Suprapubic skin (tissue), 4 donors: Measurements from ENCODE around the gene GULP1. TPM values are rescaled to one million over a fixed set of nuclear protein-coding genes. Genes with fewer than 3 reads are reported as not detected.

Source experiments
- DNase-seq, 2 donors: peaks; one replicate each; pipeline ENCODE4 v3.0.0-alpha.2; 2019; ENCODE audit warnings: low spot score in 2 of 2
- H3K27ac ChIP-seq: fragments of 200-600 bp; sonication (generic); one replicate; pipeline ENCODE4 v1.5.1; 2019
- H3K27me3 ChIP-seq: fragments of 200-600 bp; sonication (generic); one replicate; pipeline ENCODE4 v1.5.1; 2019
- H3K36me3 ChIP-seq: fragments of 200-600 bp; sonication (generic); one replicate; pipeline ENCODE4 v1.5.1; 2019
- H3K4me1 ChIP-seq: fragments of 200-600 bp; sonication (generic); one replicate; pipeline ENCODE4 v1.5.1; 2019
- H3K4me3 ChIP-seq: fragments of 200-600 bp; sonication (generic); one replicate; pipeline ENCODE4 v1.5.1; 2019; ENCODE audit warnings: mild to moderate bottlenecking
- H3K9me3 ChIP-seq: fragments of 200-600 bp; sonication (generic); one replicate; pipeline ENCODE4 v1.5.1; 2019
- CTCF ChIP-seq, 2 donors: fragments of 200-600 bp in 1 of 2; fragments of 450-650 bp in 1 of 2; sonication (generic) in 1 of 2; IDR thresholded peaks; one replicate each; pipeline ENCODE4 v1.5.1; 2016 to 2019; ENCODE audit warnings: antibody characterized with exemption in 2 of 2, mild to moderate bottlenecking in 1 of 2, moderate library complexity in 1 of 2
- EP300 ChIP-seq: sonication (generic); formaldehyde crosslinking; IDR thresholded peaks from one replicate; pipeline ENCODE4 v1.6.1; 2017; ENCODE audit warnings: antibody characterized with exemption
- POLR2A ChIP-seq, 2 donors: fragments of 450-650 bp; IDR thresholded peaks; one replicate each; pipeline ENCODE4 v1.6.1; 2017; ENCODE audit warnings: antibody characterized with exemption in 2 of 2, mild to moderate bottlenecking in 2 of 2, moderate library complexity in 2 of 2
- POLR2AphosphoS5 ChIP-seq, 3 donors: sonication (generic); formaldehyde crosslinking; IDR thresholded peaks; one replicate each; pipeline ENCODE4 v1.6.1; 2017; ENCODE audit warnings: antibody characterized with exemption in 3 of 3
- WGBS: methylation state at CpG from one replicate; pipeline ENCODE4 v1.1.5; 2018; 5-methylcytosine and 5-hydroxymethylcytosine counted together
- total RNA-seq, 4 donors: library from RNA; depleted of rRNA; stranded (reverse); fragments of >200 nt; gene quantifications; one replicate each; pipeline ENCODE4 v1.1.0, GENCODE V29; 2016

Gene GULP1
- total RNA-seq, 4 donors from 2014 or later: 14.3 to 21.3 (median 17.5) TPM

GRCh38 chr2:188478724-188479123, 187.1 kb downstream of the GULP1 start:
- H3K4me3 ChIP-seq: no peak overlapping the region
- TF ChIP-seq POLR2AphosphoS5 (IDR thresholded peaks at IDR 0.05) (no peak), EP300 (no peak), POLR2A (IDR thresholded peaks at IDR 0.05) (no peak), CTCF (IDR thresholded peaks at IDR 0.05) (no peak)
- 32% methylated on average over 1 of the region's 1 CpG for whole genome bisulfite sequencing
- no peaks in the 10 kb centered on the region for H3K9me3 ChIP-seq
- H3K36me3 ChIP-seq: no peaks in the 10 kb centered on the region
- DNase-seq: no peak
- no peaks in the 10 kb centered on the region for H3K27me3 ChIP-seq
- no peaks in the 10 kb centered on the region for H3K4me1 ChIP-seq
- H3K27ac ChIP-seq: no peak overlapping the region

- no peaks in the 10 kb centered on the region for H3K27me3 ChIP-seq
- TF ChIP-seq EP300 (no peak), POLR2A (IDR thresholded peaks at IDR 0.05) (no peak), POLR2AphosphoS5 (IDR thresholded peaks at IDR 0.05) (no peak), CTCF (IDR thresholded peaks at IDR 0.05) (no peak)
- DNase-seq: no peak
- no peaks in the 10 kb centered on the region for H3K36me3 ChIP-seq
- H3K9me3 ChIP-seq: no peaks in the 10 kb centered on the region
- no peaks in the 10 kb centered on the region for H3K4me1 ChIP-seq
- WGBS: 90% methylated on average over 2 of the region's 2 CpGs
- no peak overlapping the region for H3K4me3 ChIP-seq
- no peak overlapping the region for H3K27ac ChIP-seq
Observed at GRCh38 chr2:188481474-188481873, 189.8 kb downstream of the GULP1 start.

- Histone ChIP-seq H3K4me1 (no peaks in the 10 kb centered on the region), H3K4me3 (no peak overlapping the region), H3K27me3 (no peaks in the 10 kb centered on the region), H3K9me3 (no peaks in the 10 kb centered on the region), H3K36me3 (no peaks in the 10 kb centered on the region), H3K27ac (no peak overlapping the region)
- DNase-seq: no peak
- TF ChIP-seq POLR2A (IDR thresholded peaks at IDR 0.05) (no peak), EP300 (no peak), POLR2AphosphoS5 (IDR thresholded peaks at IDR 0.05) (no peak), CTCF (IDR thresholded peaks at IDR 0.05) (no peak)
Observed at GRCh38 chr2:188485496-188485895, 193.8 kb downstream of the GULP1 start.

GRCh38 chr2:188492751-188493150, 201.1 kb downstream of the GULP1 start:
- no peak for DNase-seq
- Histone ChIP-seq H3K27me3 (no peaks in the 10 kb centered on the region), H3K4me1 (no peaks in the 10 kb centered on the region), H3K36me3 (no peaks in the 10 kb centered on the region), H3K9me3 (no peaks in the 10 kb centered on the region), H3K27ac (no peak overlapping the region), H3K4me3 (no peak overlapping the region)
- WGBS: 84% methylated on average over 4 of the region's 4 CpGs
- no peak for TF ChIP-seq POLR2A (IDR thresholded peaks at IDR 0.05)
- TF ChIP-seq POLR2AphosphoS5 (IDR thresholded peaks at IDR 0.05): no peak
- TF ChIP-seq EP300: no peak
- TF ChIP-seq CTCF (IDR thresholded peaks at IDR 0.05): no peak

GRCh38 chr2:188494906-188495305, 203.2 kb downstream of the GULP1 start:
- TF ChIP-seq POLR2A (IDR thresholded peaks at IDR 0.05) (no peak), POLR2AphosphoS5 (IDR thresholded peaks at IDR 0.05) (no peak), EP300 (no peak), CTCF (IDR thresholded peaks at IDR 0.05) (no peak)
- Histone ChIP-seq H3K27me3 (no peaks in the 10 kb centered on the region), H3K4me3 (no peak overlapping the region), H3K27ac (no peak overlapping the region), H3K36me3 (no peaks in the 10 kb centered on the region), H3K9me3 (no peaks in the 10 kb centered on the region), H3K4me1 (no peaks in the 10 kb centered on the region)
- no peak for DNase-seq
